HepG2 (cell line): ENCODE data around the gene DPYD. TPM values are rescaled to one million over a fixed set of nuclear protein-coding genes. Genes with fewer than 3 reads are reported as not detected.

Experiments
- ATAC-seq: fragments of 200-7000 bp; cut with Tn5 transposase; 3 replicates; pipeline ENCODE4 v1.9.1; 2020; ENCODE audit warnings: mild to moderate bottlenecking, moderate library complexity
- BruUV-seq: library from RNA; stranded (reverse); fragments of 400-500 nt; replicated peaks from 2 replicates; lab custom pipeline; 2021; lab: Mats Ljungman, UMichigan
- CTCF ChIA-PET: fragments of 300-600 bp; formaldehyde crosslinking; extraction: SDS; loops from one replicate; lab custom pipeline; 2021; ENCODE audit warnings: low total read pairs, inconsistent platforms, low intra/inter-chr PET ratio; lab: Yijun Ruan, JAX
- POLR2A ChIA-PET: fragments of 350-600 bp; sonication (Branson Sonifier 250); formaldehyde crosslinking; loops from one replicate; lab custom pipeline; 2020; ENCODE audit warnings: antibody characterized with exemption, inconsistent platforms; lab: Yijun Ruan, JAX
- DNase-seq: peaks from one replicate; pipeline ENCODE4 v3.0.0-alpha.2; 2015; ENCODE audit warnings: low spot score
- FAIRE-seq: peaks from 3 replicates; lab custom pipeline; 2011; peaks lifted over from hg19 to GRCh38; lab: Jason Lieb, UNC
- H2AFZ ChIP-seq: one replicate; pipeline ENCODE4 v1.6.1; 2011; ENCODE audit warnings: low read length, inconsistent platforms
- H3K27ac ChIP-seq: fragments of 300-600 bp; 3 replicates; pipeline ENCODE4 v1.8.0; 2011; ENCODE audit warnings: mixed run types, mild to moderate bottlenecking, mixed read lengths, low read length, inconsistent platforms; ENCODE audit not compliant: insufficient read depth; ENCODE audit errors: extremely low read length
- H3K27me3 ChIP-seq, 2 experiments: fragments of 200-600 bp in 1 of 2; 2 replicates in 1 of 2; 3 replicates in 1 of 2; pipeline versions ENCODE4 v1.6.0 to v1.8.0; 2011; ENCODE audit warnings: low read length in 2 of 2, mild to moderate bottlenecking in 2 of 2, moderate library complexity in 2 of 2, inconsistent platforms in 1 of 2; ENCODE audit not compliant: insufficient read depth in 2 of 2, control insufficient read depth in 1 of 2
- H3K36me3 ChIP-seq, 2 experiments: fragments of 200-600 bp in 1 of 2; replicated peaks in 1 of 2; 2 replicates in 1 of 2; 3 replicates in 1 of 2; pipeline versions ENCODE4 v1.5.1 to v1.8.0; 2011; ENCODE audit warnings: low read length in 2 of 2, inconsistent platforms in 1 of 2; ENCODE audit not compliant: insufficient read depth in 2 of 2, control insufficient read depth in 1 of 2
- H3K4me1 ChIP-seq: 2 replicates; pipeline ENCODE4 v1.5.1; 2012; ENCODE audit warnings: low read length, inconsistent platforms; ENCODE audit not compliant: insufficient read depth
- H3K4me2 ChIP-seq: 2 replicates; pipeline ENCODE4 v1.6.0; 2011; ENCODE audit warnings: low read depth, low read length, inconsistent platforms
- H3K4me3 ChIP-seq, 3 experiments: fragments of 200-600 bp in 1 of 3; sonication (generic), shearing (Covaris generic) in 1 of 3; replicated peaks in 1 of 3; 2 replicates each; pipeline ENCODE4 v1.5.1; 2011 to 2016; ENCODE audit warnings: low read length in 3 of 3, inconsistent platforms in 2 of 3, low read depth in 2 of 3, mild to moderate bottlenecking in 2 of 3, control low read depth in 1 of 3, mixed read lengths in 1 of 3; ENCODE audit not compliant: insufficient read depth in 1 of 3
- H3K79me2 ChIP-seq: one replicate; pipeline ENCODE4 v1.6.1; 2011; ENCODE audit warnings: low read length, inconsistent platforms; ENCODE audit not compliant: insufficient read depth
- H3K9ac ChIP-seq: 2 replicates; pipeline ENCODE4 v1.6.0; 2011; ENCODE audit warnings: mild to moderate bottlenecking, low read depth, low read length, inconsistent platforms; ENCODE audit not compliant: insufficient read depth
- H3K9me3 ChIP-seq: 2 replicates; pipeline ENCODE4 v1.5.1; 2012; ENCODE audit warnings: mild to moderate bottlenecking, low read length
- H4K20me1 ChIP-seq: 2 replicates; pipeline ENCODE4 v1.6.0; 2011; ENCODE audit warnings: inconsistent platforms, mild to moderate bottlenecking, low read length, moderate library complexity; ENCODE audit not compliant: insufficient read depth
- ASH2L ChIP-seq: fragments of 300-600, 200-600 bp; sonication (generic); IDR thresholded peaks from 2 replicates; pipeline ENCODE4 v1.7.0; 2017; ENCODE audit warnings: low read depth, mild to moderate bottlenecking, moderate library complexity, mixed read lengths, low read length; ENCODE audit not compliant: insufficient read length
- DR1 ChIP-seq: sonication (generic); formaldehyde crosslinking; IDR thresholded peaks from 2 replicates; pipeline ENCODE4 v1.8.0; 2021; ENCODE audit warnings: mild to moderate bottlenecking, missing genetic modification reagents, inconsistent platforms
- HCFC1 ChIP-seq: fragments of 150-350 bp; IDR thresholded peaks from 2 replicates; pipeline ENCODE4 v1.6.1; 2014; ENCODE audit warnings: low read depth, low read length
- HHEX ChIP-seq: IDR thresholded peaks from 2 replicates; pipeline ENCODE4 v1.6.1; 2016; ENCODE audit warnings: control low read depth
- HNRNPUL1 ChIP-seq: fragments of 200-400 bp; formaldehyde crosslinking; IDR thresholded peaks from 2 replicates; pipeline ENCODE4 v1.6.1; 2017; ENCODE audit warnings: low read depth, mild to moderate bottlenecking, low read length, moderate library complexity
- MIXL1 ChIP-seq: IDR thresholded peaks from 2 replicates; pipeline ENCODE4 v1.6.1; 2016
- POLR2A ChIP-seq, 2 experiments: IDR thresholded peaks; 2 replicates each; pipeline ENCODE4 v1.6.1; 2011; ENCODE audit warnings: low read depth in 2 of 2, low read length in 2 of 2, mild to moderate bottlenecking in 1 of 2, moderate library complexity in 1 of 2; ENCODE audit not compliant: insufficient read depth in 1 of 2
- PRMT3 ChIP-seq: sonication (generic); formaldehyde crosslinking; IDR thresholded peaks from 2 replicates; pipeline ENCODE4 v1.8.1; 2022; ENCODE audit warnings: low read depth, mild to moderate bottlenecking, moderate library complexity, missing genetic modification reagents, borderline replicate concordance
- YEATS2 ChIP-seq: sonication (generic); formaldehyde crosslinking; IDR thresholded peaks from 2 replicates; pipeline ENCODE4 v1.4.0; 2020; ENCODE audit warnings: missing genetic modification reagents, borderline replicate concordance
- ZNF317 ChIP-seq: sonication (generic); formaldehyde crosslinking; IDR thresholded peaks from 2 replicates; pipeline ENCODE4 v1.5.0; 2020; ENCODE audit warnings: mild to moderate bottlenecking, missing genetic modification reagents
- ZNF629 ChIP-seq: sonication (generic); formaldehyde crosslinking; conservative IDR thresholded peaks from 2 replicates; pipeline ENCODE4 v1.5.0; 2020; ENCODE audit warnings: missing genetic modification reagents
- WGBS: methylation state at CpG from one replicate; pipeline ENCODE4 v1.1.6; 2017; ENCODE audit warnings: low lambda C conversion rate; 5-methylcytosine and 5-hydroxymethylcytosine counted together
- in situ Hi-C: cut with HindIII; loops from 2 replicates; pipeline ENCODE4 v1.10.0; 2017; ENCODE audit warnings: low pct_unique_long_range_greater_than_20kb; ENCODE audit not compliant: extremely low pct_ligation_motif_present
- intact Hi-C: fragments of 100-400 bp; cut with micrococcal nuclease; formaldehyde crosslinking; loops from one replicate; pipeline ENCODE4 v1.10.0; 2022; ENCODE audit not compliant: unreplicated experiment
- polyA plus RNA-seq, 8 experiments: library from polyadenylated mRNA; depleted of rRNA in 3 of 8; stranded (reverse) in 7 of 8; unstranded in 1 of 8; fragments of >200 nt; fragmentation: Illumina TruSeq in 4 of 8; extraction: Trizol in 4 of 8; gene quantifications; 2 replicates each; pipeline versions ENCODE4 v1.2.1 to v1.2.3, GENCODE V29; 2011 to 2016; ENCODE audit warnings: low read depth in 4 of 8, missing spikeins in 1 of 8, mixed read lengths in 1 of 8; ENCODE audit not compliant: insufficient read depth in 1 of 8
- total RNA-seq, 5 experiments: library from RNA; depleted of rRNA; stranded (reverse); fragments of >200 nt; fragmentation: Illumina TruSeq; extraction: Trizol; gene quantifications; 2 replicates each; pipeline ENCODE4 v1.2.3, GENCODE V29; 2016; ENCODE audit warnings: low read depth in 1 of 5
- TF ChIP-seq, protein P1 (sequence below): IDR thresholded peaks from 2 replicates; pipeline ENCODE4 v1.6.1; 2016; ENCODE audit warnings: missing biosample characterization, missing genetic modification reagents, low read depth
- TF ChIP-seq, protein P2 (sequence below): sonication (generic); formaldehyde crosslinking; IDR thresholded peaks from 2 replicates; pipeline ENCODE4 v1.5.1; 2020; ENCODE audit warnings: mild to moderate bottlenecking, missing genetic modification reagents, moderate library complexity

DPYD gene
- total and polyA plus RNA-seq, 2 of the 13 experiments (the other 11 are each of a cell fraction or from before 2014, with no cell fraction given): 1.3 to 3.4 TPM

DNA sequence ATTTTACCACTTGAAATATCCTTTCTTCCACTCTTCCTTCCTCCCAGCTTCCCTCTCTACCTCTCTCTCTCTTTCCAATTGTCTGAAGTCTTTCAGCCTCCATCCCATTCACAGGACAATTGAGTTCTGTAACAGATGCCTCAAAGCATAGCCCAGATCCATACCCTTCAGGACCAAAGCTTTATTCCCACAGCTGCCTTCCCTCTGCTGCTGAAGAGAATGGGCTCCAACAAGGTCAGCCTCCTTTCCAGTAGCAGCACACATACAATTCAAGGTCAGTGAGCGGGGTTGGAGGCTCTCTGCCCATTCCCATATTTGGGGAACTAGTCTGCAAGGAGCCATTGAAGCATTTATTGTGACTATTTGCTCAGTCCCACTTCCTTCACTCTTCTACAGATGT is 179.9 kb downstream of the DPYD start (continued):
- TF ChIP-seq, protein P1, sequence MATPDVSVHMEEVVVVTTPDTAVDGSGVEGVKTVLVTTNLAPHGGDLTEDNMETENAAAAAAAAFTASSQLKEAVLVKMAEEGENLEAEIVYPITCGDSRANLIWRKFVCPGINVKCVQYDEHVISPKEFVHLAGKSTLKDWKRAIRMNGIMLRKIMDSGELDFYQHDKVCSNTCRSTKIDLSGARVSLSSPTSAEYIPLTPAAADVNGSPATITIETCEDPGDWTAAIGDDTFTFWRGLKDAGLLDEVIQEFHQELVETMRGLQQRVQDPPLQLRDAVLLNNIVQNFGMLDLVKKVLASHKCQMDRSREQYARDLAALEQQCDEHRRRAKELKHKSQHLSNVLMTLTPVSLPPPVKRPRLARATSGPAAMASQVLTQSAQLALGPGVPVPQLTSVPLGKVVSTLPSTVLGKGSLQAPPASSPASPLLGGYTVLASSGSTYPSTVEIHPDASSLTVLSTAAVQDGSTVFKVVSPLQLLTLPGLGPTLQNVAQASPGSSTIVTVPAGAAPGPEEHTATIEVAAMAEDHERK (CRISPR knock-in tag): no peak

- Histone ChIP-seq H4K20me1 (no peaks in the 10 kb centered on the region), H3K4me2 (no peak overlapping the region), H3K9me3 (no peaks in the 10 kb centered on the region), H3K4me3 (no peak overlapping the region), H3K27ac (no peak overlapping the region), H3K4me1 (no peaks in the 10 kb centered on the region), H3K9ac (no peak overlapping the region), H2AFZ (no peak overlapping the region), H3K36me3 (no peaks in the 10 kb centered on the region), H3K27me3 (no peaks in the 10 kb centered on the region; a peak in 1 of 5 replicates), H3K79me2 (no peaks in the 10 kb centered on the region)
- intact Hi-C loops (no loop called here), in situ Hi-C loops (no loop called here)
- DNase-seq (no peak), FAIRE-seq (no peak), ATAC-seq (no peak)
- ChIA-PET CTCF (no interaction called here), POLR2A (no interaction called here)
- TF ChIP-seq POLR2A (IDR thresholded peaks at IDR 0.05; ENCODE audit: insufficient read depth in 1 of 2, low read depth in 2 of 2, low read length in 2 of 2): no peak
- TF ChIP-seq YEATS2 (CRISPR knock-in tag): no peak
- TF ChIP-seq HHEX (CRISPR knock-in tag): no peak
- TF ChIP-seq ASH2L: no peak
- TF ChIP-seq, protein P2, sequence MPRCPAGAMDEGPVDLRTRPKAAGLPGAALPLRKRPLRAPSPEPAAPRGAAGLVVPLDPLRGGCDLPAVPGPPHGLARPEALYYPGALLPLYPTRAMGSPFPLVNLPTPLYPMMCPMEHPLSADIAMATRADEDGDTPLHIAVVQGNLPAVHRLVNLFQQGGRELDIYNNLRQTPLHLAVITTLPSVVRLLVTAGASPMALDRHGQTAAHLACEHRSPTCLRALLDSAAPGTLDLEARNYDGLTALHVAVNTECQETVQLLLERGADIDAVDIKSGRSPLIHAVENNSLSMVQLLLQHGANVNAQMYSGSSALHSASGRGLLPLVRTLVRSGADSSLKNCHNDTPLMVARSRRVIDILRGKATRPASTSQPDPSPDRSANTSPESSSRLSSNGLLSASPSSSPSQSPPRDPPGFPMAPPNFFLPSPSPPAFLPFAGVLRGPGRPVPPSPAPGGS (CRISPR knock-in tag): no peak
- no peak for TF ChIP-seq DR1
- no peak for TF ChIP-seq HNRNPUL1
- TF ChIP-seq ZNF629: no peak
- TF ChIP-seq ZNF317 (CRISPR knock-in tag): no peak
- no peak for TF ChIP-seq HCFC1
- TF ChIP-seq PRMT3 (CRISPR knock-in tag): no peak
- no peak for TF ChIP-seq MIXL1
- no TSS peak for BruUV-seq
- 72% methylated on average over 2 of the region's 2 CpGs for WGBS
These were observed 181.2 kb downstream of the DPYD start for GRCh38 chr1:97739596-97740103.
